Liver (tissue), 9 donors: ENCODE results near the gene SPTBN4. TPM values are rescaled to one million over a fixed set of nuclear protein-coding genes. Genes with fewer than 3 reads are reported as not detected.

Experiments
- DNase-seq: peaks from one replicate; pipeline ENCODE4 v3.0.0-alpha.2; 2017; ENCODE audit warnings: low spot score
- H3K27ac ChIP-seq, 2 donors: one replicate each; pipeline ENCODE4 v1.7.0; 2013; ENCODE audit warnings: inconsistent platforms in 2 of 2, low read length in 2 of 2, control low read depth in 1 of 2, low read depth in 1 of 2, mild to moderate bottlenecking in 1 of 2
- H3K27me3 ChIP-seq, 4 donors: one replicate each; pipeline versions ENCODE4 v1.6.1 to v1.7.0; 2013; ENCODE audit warnings: low read length in 3 of 4, inconsistent platforms in 1 of 4, mild to moderate bottlenecking in 1 of 4, moderate library complexity in 1 of 4; ENCODE audit not compliant: control insufficient read depth in 4 of 4, insufficient read depth in 4 of 4
- H3K36me3 ChIP-seq, 4 donors: one replicate each; pipeline versions ENCODE4 v1.6.1 to v1.7.0; 2013; ENCODE audit warnings: low read length in 3 of 4, mild to moderate bottlenecking in 3 of 4, low read depth in 1 of 4, moderate library complexity in 1 of 4; ENCODE audit not compliant: control insufficient read depth in 4 of 4, insufficient read depth in 3 of 4
- H3K4me1 ChIP-seq, 4 donors: one replicate each; pipeline versions ENCODE4 v1.6.1 to v1.7.0; 2013; ENCODE audit warnings: low read length in 3 of 4, mild to moderate bottlenecking in 3 of 4, moderate library complexity in 1 of 4; ENCODE audit not compliant: control insufficient read depth in 4 of 4, insufficient read depth in 4 of 4
- H3K4me3 ChIP-seq, 3 donors: one replicate each; pipeline versions ENCODE4 v1.6.1 to v1.7.0; 2013; ENCODE audit warnings: low read length in 3 of 3, control low read depth in 1 of 3, low read depth in 1 of 3, mild to moderate bottlenecking in 1 of 3
- H3K9ac ChIP-seq, 2 donors: one replicate each; pipeline ENCODE4 v1.7.0; 2013; ENCODE audit warnings: low read length in 2 of 2, mild to moderate bottlenecking in 2 of 2, moderate library complexity in 2 of 2, control low read depth in 1 of 2, low read depth in 1 of 2
- H3K9me3 ChIP-seq, 4 donors: one replicate each; pipeline versions ENCODE4 v1.6.1 to v1.7.0; 2013; ENCODE audit warnings: low read length in 3 of 4; ENCODE audit not compliant: control insufficient read depth in 4 of 4
- FOXA1 ChIP-seq: IDR thresholded peaks from 2 replicates; pipeline ENCODE4 v1.6.1; 2016; ENCODE audit warnings: antibody characterized with exemption
- FOXA2 ChIP-seq: IDR thresholded peaks from 2 replicates; pipeline ENCODE4 v1.6.1; 2016; ENCODE audit warnings: antibody characterized with exemption
- GABPA ChIP-seq, 2 donors: IDR thresholded peaks in 1 of 2; conservative IDR thresholded peaks in 1 of 2; 2 replicates each; pipeline ENCODE4 v1.6.1; 2016; ENCODE audit warnings: antibody characterized with exemption in 2 of 2, mild to moderate bottlenecking in 1 of 2, moderate library complexity in 1 of 2
- HNF4A ChIP-seq, 2 donors: conservative IDR thresholded peaks; 2 replicates each; pipeline ENCODE4 v1.6.1; 2016; ENCODE audit warnings: antibody characterized with exemption in 2 of 2, mild to moderate bottlenecking in 2 of 2
- HNF4G ChIP-seq: IDR thresholded peaks from 2 replicates; pipeline ENCODE4 v1.6.1; 2016; ENCODE audit warnings: antibody characterized with exemption
- JUND ChIP-seq, 2 donors: IDR thresholded peaks; 2 replicates each; pipeline ENCODE4 v1.6.1; 2016; ENCODE audit warnings: antibody characterized with exemption in 2 of 2
- MAX ChIP-seq: IDR thresholded peaks from 2 replicates; pipeline ENCODE4 v1.6.1; 2016; ENCODE audit warnings: antibody characterized with exemption
- NR2F2 ChIP-seq: IDR thresholded peaks from 2 replicates; pipeline ENCODE4 v1.6.1; 2016; ENCODE audit warnings: antibody characterized with exemption
- RAD21 ChIP-seq, 2 donors: IDR thresholded peaks; 2 replicates each; pipeline ENCODE4 v1.6.1; 2016; ENCODE audit warnings: antibody characterized with exemption in 2 of 2, mild to moderate bottlenecking in 2 of 2
- RXRA ChIP-seq, 2 donors: IDR thresholded peaks; 2 replicates each; pipeline ENCODE4 v1.6.1; 2017 to 2018; ENCODE audit warnings: antibody characterized with exemption in 2 of 2, mild to moderate bottlenecking in 1 of 2
- SP1 ChIP-seq: IDR thresholded peaks from 2 replicates; pipeline ENCODE4 v1.6.1; 2018; ENCODE audit warnings: antibody characterized with exemption, mild to moderate bottlenecking
- TAF1 ChIP-seq: conservative IDR thresholded peaks from 2 replicates; pipeline ENCODE4 v1.6.1; 2016; ENCODE audit warnings: antibody characterized with exemption, mild to moderate bottlenecking
- YY1 ChIP-seq: IDR thresholded peaks from 2 replicates; pipeline ENCODE4 v1.6.1; 2016; ENCODE audit warnings: antibody characterized with exemption, mild to moderate bottlenecking
- WGBS: extraction: QIAGEN DNeasy Blood & Tissue Kit; methylation state at CpG from one replicate; pipeline ENCODE4 v1.1.7; 2013; 5-methylcytosine and 5-hydroxymethylcytosine counted together
- polyA plus RNA-seq, 2 donors: library from polyadenylated mRNA; stranded (reverse) in 1 of 2; unstranded in 1 of 2; fragments of 200-250 nt in 1 of 2; fragments of >200 nt in 1 of 2; fragmentation: Nextera tagmentation in 1 of 2; extraction: Ambion mirVana in 1 of 2; gene quantifications; one replicate each; pipeline versions ENCODE4 v1.2.1 to v1.2.3, GENCODE V29; 2013 to 2015
- total RNA-seq, 2 donors: library from RNA; depleted of rRNA; stranded (reverse); fragments of >200 nt; gene quantifications; one replicate each; pipeline ENCODE4 v1.2.3, GENCODE V29; 2014
- TF ChIP-seq, protein P1 (sequence below): IDR thresholded peaks from 2 replicates; pipeline ENCODE4 v1.6.1; 2016; ENCODE audit warnings: antibody characterized with exemption
- TF ChIP-seq, protein P2 (sequence below): fragments of 150-350 bp; IDR thresholded peaks from 2 replicates; pipeline ENCODE4 v1.5.1; 2017; ENCODE audit warnings: improper control_type of control experiment, low read depth, low read length; ENCODE audit not compliant: missing input control
- TF ChIP-seq, protein P3 (sequence below): IDR thresholded peaks from 2 replicates; pipeline ENCODE4 v1.6.1; 2016; ENCODE audit warnings: antibody characterized with exemption
- TF ChIP-seq, protein P4 (sequence below): IDR thresholded peaks from 2 replicates; pipeline ENCODE4 v1.6.1; 2016; ENCODE audit warnings: antibody characterized with exemption, mild to moderate bottlenecking
- donor health status: healthy.
- donor health status: healthy.
- donor health status: healthy.
- donor health status: healthy.
- donor health status: healthy.

Gene SPTBN4
- total and polyA plus RNA-seq, 4 donors, result 0.13 to 1.1 (median 0.62) TPM

DNA sequence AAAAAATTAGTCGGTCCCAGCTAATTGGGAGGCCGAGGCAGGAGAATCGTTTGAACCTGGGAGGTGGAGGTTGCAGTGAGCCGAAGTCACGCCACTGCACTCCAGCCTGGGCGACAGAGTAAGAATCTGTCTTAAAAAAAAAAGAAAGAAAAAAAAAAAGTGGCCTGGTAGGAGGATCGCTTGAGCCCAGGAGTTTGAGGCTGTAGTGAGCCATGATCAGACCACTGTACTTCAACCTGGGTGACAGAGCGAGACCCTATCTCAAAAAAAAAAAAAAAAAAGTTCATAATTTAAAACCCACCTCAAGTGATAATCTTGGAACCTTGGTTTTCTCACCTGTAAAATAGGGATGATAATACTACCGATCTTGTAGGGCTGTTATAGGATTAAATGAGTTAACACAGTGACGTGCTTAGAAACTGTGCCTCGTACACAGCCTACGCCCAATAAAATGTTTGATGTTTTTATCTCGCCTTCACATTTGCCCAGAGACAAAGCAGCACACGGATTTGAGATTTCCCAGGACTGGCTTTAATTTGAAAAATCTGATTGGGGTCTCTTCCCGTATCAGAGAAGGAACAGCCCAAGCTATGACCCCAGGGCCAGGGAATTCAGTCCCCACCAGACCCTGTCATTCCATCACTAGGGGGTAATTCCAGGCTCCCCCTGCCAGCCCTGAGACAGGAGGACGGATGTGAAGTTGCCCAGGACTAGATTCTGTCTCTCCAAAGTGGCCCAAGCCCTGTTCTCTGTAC lies 44.6 kb upstream of the SPTBN4 start:
- Histone ChIP-seq H3K9ac (peak overlapping the region; percentile 26 to 96), H3K4me3 (no peak overlapping the region), H3K36me3 (peaks cover 2 to 5% (median 4%) of the 10 kb centered on the region in 4 donors), H3K4me1 (peaks cover 0 to 16% (median 10%) of the 10 kb centered on the region in 4 donors), H3K9me3 (no peaks in the 10 kb centered on the region), H3K27me3 (no peaks in the 10 kb centered on the region), H3K27ac (peak overlapping the region; percentile 93 to 98)
- no peak for TF ChIP-seq RXRA (IDR thresholded peaks at IDR 0.05)
- no peak for DNase-seq
- WGBS, result 84% methylated on average over 16 of the region's 16 CpGs

- H3K4me1 ChIP-seq, result peaks cover 0 to 16% (median 10%) of the 10 kb centered on the region in 4 donors
- no peak for DNase-seq
- no peaks in the 10 kb centered on the region for H3K9me3 ChIP-seq
- TF ChIP-seq RAD21 (IDR thresholded peaks at IDR 0.05) (no peak), NR2F2 (no peak), RXRA (IDR thresholded peaks at IDR 0.05) (no peak), YY1 (no peak), HNF4G (no peak), SP1 (no peak), MAX (no peak), JUND (IDR thresholded peaks at IDR 0.05) (no peak), FOXA2 (no peak), GABPA (IDR thresholded peaks at IDR 0.05 in 1 of 2, conservative IDR thresholded peaks at IDR 0.05 in 1 of 2) (no peak), FOXA1 (no peak), HNF4A (conservative IDR thresholded peaks at IDR 0.05) (no peak), TAF1 (no peak)
- TF ChIP-seq, protein P1, sequence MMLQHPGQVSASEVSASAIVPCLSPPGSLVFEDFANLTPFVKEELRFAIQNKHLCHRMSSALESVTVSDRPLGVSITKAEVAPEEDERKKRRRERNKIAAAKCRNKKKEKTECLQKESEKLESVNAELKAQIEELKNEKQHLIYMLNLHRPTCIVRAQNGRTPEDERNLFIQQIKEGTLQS, result no peak
- TF ChIP-seq, protein P2, sequence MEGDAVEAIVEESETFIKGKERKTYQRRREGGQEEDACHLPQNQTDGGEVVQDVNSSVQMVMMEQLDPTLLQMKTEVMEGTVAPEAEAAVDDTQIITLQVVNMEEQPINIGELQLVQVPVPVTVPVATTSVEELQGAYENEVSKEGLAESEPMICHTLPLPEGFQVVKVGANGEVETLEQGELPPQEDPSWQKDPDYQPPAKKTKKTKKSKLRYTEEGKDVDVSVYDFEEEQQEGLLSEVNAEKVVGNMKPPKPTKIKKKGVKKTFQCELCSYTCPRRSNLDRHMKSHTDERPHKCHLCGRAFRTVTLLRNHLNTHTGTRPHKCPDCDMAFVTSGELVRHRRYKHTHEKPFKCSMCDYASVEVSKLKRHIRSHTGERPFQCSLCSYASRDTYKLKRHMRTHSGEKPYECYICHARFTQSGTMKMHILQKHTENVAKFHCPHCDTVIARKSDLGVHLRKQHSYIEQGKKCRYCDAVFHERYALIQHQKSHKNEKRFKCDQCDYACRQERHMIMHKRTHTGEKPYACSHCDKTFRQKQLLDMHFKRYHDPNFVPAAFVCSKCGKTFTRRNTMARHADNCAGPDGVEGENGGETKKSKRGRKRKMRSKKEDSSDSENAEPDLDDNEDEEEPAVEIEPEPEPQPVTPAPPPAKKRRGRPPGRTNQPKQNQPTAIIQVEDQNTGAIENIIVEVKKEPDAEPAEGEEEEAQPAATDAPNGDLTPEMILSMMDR, result no peak
- TF ChIP-seq, protein P3, sequence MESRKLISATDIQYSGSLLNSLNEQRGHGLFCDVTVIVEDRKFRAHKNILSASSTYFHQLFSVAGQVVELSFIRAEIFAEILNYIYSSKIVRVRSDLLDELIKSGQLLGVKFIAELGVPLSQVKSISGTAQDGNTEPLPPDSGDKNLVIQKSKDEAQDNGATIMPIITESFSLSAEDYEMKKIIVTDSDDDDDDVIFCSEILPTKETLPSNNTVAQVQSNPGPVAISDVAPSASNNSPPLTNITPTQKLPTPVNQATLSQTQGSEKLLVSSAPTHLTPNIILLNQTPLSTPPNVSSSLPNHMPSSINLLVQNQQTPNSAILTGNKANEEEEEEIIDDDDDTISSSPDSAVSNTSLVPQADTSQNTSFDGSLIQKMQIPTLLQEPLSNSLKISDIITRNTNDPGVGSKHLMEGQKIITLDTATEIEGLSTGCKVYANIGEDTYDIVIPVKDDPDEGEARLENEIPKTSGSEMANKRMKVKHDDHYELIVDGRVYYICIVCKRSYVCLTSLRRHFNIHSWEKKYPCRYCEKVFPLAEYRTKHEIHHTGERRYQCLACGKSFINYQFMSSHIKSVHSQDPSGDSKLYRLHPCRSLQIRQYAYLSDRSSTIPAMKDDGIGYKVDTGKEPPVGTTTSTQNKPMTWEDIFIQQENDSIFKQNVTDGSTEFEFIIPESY, result no peak
- TF ChIP-seq, protein P4, sequence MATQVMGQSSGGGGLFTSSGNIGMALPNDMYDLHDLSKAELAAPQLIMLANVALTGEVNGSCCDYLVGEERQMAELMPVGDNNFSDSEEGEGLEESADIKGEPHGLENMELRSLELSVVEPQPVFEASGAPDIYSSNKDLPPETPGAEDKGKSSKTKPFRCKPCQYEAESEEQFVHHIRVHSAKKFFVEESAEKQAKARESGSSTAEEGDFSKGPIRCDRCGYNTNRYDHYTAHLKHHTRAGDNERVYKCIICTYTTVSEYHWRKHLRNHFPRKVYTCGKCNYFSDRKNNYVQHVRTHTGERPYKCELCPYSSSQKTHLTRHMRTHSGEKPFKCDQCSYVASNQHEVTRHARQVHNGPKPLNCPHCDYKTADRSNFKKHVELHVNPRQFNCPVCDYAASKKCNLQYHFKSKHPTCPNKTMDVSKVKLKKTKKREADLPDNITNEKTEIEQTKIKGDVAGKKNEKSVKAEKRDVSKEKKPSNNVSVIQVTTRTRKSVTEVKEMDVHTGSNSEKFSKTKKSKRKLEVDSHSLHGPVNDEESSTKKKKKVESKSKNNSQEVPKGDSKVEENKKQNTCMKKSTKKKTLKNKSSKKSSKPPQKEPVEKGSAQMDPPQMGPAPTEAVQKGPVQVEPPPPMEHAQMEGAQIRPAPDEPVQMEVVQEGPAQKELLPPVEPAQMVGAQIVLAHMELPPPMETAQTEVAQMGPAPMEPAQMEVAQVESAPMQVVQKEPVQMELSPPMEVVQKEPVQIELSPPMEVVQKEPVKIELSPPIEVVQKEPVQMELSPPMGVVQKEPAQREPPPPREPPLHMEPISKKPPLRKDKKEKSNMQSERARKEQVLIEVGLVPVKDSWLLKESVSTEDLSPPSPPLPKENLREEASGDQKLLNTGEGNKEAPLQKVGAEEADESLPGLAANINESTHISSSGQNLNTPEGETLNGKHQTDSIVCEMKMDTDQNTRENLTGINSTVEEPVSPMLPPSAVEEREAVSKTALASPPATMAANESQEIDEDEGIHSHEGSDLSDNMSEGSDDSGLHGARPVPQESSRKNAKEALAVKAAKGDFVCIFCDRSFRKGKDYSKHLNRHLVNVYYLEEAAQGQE, result no peak
- 93% methylated on average over 31 of the region's 31 CpGs for WGBS
- peaks cover 2 to 5% (median 4%) of the 10 kb centered on the region in 4 donors for H3K36me3 ChIP-seq
- H3K27me3 ChIP-seq, result no peaks in the 10 kb centered on the region
- no peak overlapping the region for H3K27ac ChIP-seq
- H3K4me3 ChIP-seq, result no peak overlapping the region
- no peak overlapping the region for H3K9ac ChIP-seq
Measured at GRCh38 chr19:40422748-40423566, 43.8 kb upstream of the SPTBN4 start.
